Breast epithelium (tissue), 3 donors: ENCODE measurements around the gene NKX6-2.

Experiments used
- CTCF ChIP-seq, 3 donors: fragments of 450-650 bp; IDR thresholded peaks; one replicate each; pipeline ENCODE4 v1.5.1; 2016 to 2017; ENCODE audit warnings: antibody characterized with exemption in 3 of 3, mild to moderate bottlenecking in 3 of 3, moderate library complexity in 3 of 3
- POLR2A ChIP-seq: fragments of 450-650 bp; IDR thresholded peaks from one replicate; pipeline ENCODE4 v1.6.1; 2016; ENCODE audit warnings: antibody characterized with exemption, mild to moderate bottlenecking, moderate library complexity

- TF ChIP-seq CTCF (IDR thresholded peaks at IDR 0.05) (no peak), POLR2A (no peak)
Observed at GRCh38 chr10:132766291-132766690, 19.7 kb downstream of the NKX6-2 start.
